OCI-LY3 (cell line): ENCODE data around the gene USP3.

Experiments used
- CTCF ChIP-seq: fragments of 200-600, 300-600 bp; sonication (generic); IDR thresholded peaks from 2 replicates; pipeline ENCODE4 v1.5.1; 2014; ENCODE audit warnings: antibody characterized with exemption, low read length, low read depth
- EZH2phosphoT487 ChIP-seq: fragments of 200-600 bp; shearing (Covaris generic); IDR thresholded peaks from 2 replicates; pipeline ENCODE4 v1.6.1; 2018; ENCODE audit warnings: antibody characterized with exemption, mixed run types, low read depth

DNA sequence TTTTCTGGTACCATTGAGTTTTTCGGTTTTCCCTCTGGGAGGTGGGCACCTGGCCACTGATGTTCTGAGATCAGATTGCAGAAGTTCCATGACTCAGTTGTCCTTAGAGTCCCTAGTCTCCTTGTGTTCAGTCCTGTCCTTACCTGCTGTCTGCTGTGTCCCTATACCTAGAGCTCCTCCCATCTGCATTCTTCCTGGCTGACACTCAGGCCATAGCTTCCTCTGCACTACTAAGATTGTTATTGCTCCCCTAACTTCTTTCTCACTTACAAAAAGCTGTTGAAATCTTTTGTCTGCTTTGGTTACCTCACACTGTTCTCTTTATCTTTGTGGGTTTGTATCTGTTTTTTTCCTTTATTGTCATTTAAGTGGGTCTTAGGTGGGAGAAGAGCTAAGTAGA lies 13.2 kb downstream of the USP3 start:
- TF ChIP-seq CTCF (no peak), EZH2phosphoT487 (no peak)
